ENCODE measurements around the gene CALM3.

DNA sequence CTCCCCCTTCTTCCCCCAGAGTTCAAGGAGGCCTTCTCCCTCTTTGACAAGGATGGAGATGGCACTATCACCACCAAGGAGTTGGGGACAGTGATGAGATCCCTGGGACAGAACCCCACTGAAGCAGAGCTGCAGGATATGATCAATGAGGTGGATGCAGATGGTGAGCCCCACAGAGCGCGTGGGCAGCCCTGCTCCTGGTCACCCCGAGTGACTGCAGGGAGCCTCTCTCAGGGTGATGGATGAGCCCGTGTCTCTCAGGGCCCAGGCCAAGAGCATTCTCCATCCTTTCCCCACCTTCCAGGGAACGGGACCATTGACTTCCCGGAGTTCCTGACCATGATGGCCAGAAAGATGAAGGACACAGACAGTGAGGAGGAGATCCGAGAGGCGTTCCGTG lies 7.0 kb downstream of the CALM3 start:
- TF ChIP-seq CTCF (IDR thresholded peaks at IDR 0.05) (no peak), POLR2A (IDR thresholded peaks at IDR 0.05) (no peak)
